Myometrial cell (primary cell): ENCODE measurements around the gene RASIP1. TPM values are rescaled to one million over a fixed set of nuclear protein-coding genes. Genes with fewer than 3 reads are reported as not detected.

Source experiments
- total RNA-seq: library from RNA; depleted of rRNA; stranded (reverse); fragments of >200 nt; gene quantifications from 2 replicates; pipeline ENCODE4 v1.2.3, GENCODE V29; 2015

Gene RASIP1, protein sequence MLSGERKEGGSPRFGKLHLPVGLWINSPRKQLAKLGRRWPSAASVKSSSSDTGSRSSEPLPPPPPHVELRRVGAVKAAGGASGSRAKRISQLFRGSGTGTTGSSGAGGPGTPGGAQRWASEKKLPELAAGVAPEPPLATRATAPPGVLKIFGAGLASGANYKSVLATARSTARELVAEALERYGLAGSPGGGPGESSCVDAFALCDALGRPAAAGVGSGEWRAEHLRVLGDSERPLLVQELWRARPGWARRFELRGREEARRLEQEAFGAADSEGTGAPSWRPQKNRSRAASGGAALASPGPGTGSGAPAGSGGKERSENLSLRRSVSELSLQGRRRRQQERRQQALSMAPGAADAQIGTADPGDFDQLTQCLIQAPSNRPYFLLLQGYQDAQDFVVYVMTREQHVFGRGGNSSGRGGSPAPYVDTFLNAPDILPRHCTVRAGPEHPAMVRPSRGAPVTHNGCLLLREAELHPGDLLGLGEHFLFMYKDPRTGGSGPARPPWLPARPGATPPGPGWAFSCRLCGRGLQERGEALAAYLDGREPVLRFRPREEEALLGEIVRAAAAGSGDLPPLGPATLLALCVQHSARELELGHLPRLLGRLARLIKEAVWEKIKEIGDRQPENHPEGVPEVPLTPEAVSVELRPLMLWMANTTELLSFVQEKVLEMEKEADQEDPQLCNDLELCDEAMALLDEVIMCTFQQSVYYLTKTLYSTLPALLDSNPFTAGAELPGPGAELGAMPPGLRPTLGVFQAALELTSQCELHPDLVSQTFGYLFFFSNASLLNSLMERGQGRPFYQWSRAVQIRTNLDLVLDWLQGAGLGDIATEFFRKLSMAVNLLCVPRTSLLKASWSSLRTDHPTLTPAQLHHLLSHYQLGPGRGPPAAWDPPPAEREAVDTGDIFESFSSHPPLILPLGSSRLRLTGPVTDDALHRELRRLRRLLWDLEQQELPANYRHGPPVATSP
- 4.1 and 6.3 TPM in 2 replicates for total RNA-seq

DNA sequence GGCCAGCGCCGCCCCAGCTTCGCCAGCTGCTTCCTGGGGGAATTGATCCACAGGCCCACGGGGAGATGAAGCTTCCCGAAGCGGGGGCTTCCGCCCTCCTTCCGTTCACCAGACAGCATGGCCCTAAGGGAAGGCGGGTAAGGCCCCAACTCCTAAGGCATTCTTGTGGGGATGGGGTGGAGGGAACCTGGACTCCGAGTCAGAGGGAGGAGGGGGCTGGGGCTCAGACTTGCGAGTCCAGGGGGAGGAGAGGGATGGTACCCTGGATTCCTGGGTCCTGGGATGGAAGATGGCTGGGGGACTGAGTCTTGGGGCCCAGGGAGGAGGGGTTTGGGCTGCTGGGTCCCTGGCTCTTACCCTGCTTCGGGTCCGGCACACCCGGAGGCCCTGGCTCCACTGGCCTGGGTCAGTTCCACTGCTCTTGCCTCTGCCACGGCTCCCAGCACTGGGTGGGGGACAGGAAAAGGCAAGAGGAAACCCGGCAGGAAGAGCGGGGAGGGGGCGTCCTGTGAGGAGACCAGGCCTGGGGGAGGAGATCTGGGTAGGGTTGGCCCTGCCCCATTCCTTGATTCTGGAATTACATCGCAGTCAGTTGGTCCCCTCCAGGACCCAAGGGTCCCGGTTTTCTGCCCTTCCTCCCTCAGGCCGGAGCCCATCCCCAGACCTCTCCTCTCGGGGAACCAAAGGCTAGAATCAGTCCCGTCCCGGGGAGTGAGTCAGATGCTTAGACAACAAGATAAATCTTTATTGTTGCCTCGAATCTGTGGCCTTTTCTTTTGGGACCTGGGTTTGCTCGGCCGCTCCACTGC, at the start of gene RASIP1:
TSS of gene RASIP1 (minus strand) at position 447 of the 809 bp plus-strand sequence. CDS start at position 119, 328 bp downstream.

DNA sequence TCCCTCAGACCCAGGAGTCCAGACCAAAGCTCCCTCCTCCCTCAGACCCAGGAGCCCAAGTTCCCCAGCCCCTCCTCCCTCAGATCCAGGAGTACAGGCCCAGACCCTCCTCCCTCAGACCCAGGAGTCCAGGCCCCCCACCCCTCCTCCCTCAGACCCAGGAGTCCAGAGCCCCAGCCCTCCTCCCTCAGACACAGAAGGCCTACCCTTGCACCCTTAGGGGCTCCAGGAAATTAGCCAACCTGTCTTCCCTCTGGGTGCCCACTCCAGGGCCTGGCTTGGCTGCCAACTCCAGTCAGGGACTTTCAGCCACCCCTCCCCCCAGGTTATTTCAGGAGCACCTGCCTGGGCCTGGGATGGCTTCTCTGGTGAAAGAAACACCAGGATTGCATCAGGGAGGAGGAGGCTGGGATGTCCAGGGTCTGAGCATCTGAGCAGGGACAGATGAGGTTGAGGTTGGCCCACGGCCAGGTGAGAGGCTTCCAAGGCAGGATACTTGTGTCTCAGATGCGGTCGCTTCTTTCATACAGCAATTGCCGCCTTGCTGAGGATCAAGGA, 14.8 kb upstream of the RASIP1 start, which contains the start of gene FGF21:
TSS of gene FGF21 (plus strand) at position 441 of the 558 bp plus-strand sequence. CDS start 713 bp downstream, outside the sequence.

DNA sequence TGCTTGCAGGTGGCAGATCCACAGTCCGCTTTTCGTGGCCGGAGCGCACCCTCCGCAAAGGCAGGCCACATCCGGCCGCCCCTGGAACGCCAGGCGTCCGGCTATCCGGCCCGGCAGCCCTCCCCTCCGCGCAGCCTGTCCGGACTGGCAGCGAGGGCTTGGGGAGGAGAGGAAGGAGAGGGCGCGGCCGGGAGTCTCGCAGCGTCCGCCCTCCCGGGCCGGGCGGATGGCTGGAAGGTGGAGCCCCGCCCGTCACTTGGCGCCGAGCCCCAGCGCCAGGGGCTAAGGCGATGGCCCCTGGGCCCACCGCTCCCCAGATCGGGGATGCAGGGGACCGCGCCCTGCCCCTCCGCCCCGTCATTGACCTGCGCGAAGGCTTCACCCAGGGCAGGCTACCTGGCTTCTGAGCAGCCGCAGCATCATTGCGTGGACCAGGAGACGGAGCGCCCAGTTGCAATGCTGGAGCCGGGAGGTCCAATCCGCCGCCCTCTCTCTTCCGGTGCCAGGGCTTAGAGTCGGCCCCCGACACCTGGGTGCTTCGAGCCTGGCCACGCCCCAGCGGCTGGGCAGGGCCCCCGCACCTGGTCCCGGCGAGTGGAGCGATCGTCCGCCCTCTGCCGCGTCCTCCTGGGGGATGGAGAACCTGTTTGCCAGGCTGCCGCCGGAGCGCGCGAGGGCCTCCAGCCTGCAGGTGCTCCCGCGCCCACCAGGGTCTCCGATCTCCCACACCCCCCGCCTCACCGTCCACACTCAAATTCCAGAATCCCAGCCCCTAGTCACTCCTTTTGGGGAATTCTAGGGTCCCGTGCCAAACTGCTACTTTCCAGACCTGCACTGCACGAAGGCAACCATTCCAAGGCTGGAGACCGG, 12.3 kb upstream of the RASIP1 start, which contains the start of gene FUT1:
TSS of gene FUT1 (minus strand) at position 146 of the 870 bp plus-strand sequence. CDS start 1,360 bp downstream, outside the sequence.

DNA sequence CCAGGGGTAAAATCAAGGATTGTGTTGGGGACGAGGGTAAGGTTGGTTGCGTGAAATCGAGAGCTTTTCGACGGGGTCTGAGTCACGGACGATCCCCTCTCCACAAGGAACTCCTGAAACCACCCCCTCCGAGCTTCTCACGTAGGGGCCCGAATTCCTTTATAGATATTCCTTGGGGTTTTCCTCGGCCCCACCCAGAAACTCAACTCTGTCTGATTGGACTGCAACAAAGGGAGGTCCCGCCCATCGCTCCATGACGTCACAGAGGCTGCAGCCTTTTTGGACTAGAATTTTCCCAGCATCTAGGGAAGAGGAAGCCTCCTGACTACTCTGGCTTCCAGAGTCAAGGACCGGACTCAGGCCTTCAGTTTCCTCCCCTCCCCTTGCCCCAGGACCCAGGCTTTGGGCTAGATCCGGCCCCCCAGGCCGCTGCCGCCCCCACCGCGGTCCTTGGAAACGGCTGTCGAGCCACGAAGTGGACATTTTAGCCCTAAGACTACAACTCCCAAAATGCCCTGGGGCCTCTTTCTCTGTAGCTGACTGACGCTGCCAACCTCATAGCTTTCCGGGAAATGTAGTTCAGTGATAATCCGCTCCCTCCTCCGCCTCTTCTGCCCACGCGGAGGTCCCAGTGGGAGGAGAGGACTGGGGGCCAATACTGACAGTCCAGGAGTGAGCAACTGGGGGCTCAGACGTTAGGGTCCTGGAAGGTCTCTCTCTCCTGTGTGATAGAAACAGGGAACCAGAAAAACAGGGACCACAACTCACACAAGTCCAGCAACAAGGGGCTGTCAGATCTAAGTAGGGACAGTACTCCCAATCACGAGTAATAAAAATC, 6.5 kb upstream of the RASIP1 start, which contains the start of gene IZUMO1:
TSS of gene IZUMO1 (minus strand) at position 172 of the 838 bp plus-strand sequence. CDS start 1,050 bp downstream, outside the sequence.

DNA sequence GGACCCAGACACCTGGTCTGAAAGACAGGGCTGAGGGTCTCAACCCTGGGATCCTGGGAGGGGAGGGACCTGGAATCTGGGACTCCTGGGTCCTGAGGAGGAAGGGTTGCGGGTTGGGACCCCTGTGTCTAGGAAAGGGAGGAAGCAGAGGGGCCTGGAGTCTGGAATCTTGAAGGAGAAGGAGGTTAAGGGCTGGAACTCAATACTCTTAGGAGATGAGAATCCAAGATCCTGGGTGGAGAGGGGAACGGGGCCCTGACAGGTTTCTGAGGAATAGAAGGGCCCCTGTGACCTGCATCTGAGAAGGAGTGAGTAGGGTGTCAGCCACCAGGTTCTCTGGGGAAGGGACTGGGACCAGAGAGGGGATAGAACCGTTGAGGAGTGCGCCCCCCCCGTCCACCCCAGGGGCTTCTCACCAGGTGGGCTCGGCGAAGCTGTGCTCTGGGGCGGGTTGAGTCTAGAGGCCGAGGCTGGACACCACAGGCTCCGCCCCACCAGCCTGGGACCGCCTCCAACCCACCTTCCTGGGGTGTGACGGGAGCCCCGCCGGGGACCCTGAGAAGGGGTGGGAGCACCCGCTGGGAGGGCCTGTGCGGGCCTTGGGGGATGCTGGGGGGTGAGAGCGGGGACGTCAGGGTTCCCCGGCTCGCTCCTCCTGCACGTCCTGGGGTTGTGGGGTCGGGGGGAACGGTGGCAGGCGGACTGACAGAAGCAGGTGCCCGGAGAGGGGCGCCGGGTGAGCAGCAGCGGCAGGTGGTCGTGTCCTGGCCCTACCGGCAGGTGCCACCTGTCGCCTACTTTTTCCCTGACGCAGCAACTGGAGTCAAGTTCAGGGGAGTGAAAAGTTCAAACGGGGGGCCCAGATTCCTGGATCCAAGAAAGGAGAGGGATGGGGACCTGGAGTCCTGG, 20.9 kb downstream of the RASIP1 start, which contains the start of gene MAMSTR:
TSS of gene MAMSTR (minus strand) at position 463 of the 909 bp plus-strand sequence. CDS start 694 bp downstream, outside the sequence.

DNA sequence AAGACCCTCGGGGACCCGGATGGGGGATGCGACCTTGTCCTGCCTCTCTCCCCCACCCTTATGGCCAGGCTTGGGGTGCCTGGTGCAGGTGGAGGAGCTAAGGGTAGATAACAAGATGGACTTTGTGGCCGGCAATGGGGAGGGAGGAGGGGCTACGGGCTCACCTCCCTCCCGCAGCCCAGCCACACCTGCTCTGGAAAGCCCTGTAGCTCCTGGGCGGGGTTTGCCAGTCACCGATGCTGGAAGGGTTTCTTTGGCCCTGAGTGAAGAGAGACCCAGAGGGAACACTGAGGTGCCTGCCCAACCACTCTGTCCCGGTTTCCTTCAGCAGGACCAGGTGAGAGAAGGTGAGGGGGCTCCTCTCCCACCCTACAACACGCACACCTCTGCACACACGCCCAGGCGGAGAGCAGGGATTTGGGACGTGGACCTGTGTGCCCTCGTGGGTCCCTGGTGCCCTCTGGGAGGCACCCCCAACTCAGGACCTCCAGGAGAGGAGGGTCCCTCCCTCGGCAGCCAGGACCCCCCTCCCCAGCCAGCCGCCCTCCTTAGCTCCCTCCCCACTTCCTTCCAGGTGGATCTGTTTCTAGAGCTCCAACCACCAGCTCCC, 44.6 kb downstream of the RASIP1 start, which contains the start of gene FUT2:
TSS of gene FUT2 (plus strand) at position 229 of the 610 bp plus-strand sequence. CDS start 6,986 bp downstream, outside the sequence.

DNA sequence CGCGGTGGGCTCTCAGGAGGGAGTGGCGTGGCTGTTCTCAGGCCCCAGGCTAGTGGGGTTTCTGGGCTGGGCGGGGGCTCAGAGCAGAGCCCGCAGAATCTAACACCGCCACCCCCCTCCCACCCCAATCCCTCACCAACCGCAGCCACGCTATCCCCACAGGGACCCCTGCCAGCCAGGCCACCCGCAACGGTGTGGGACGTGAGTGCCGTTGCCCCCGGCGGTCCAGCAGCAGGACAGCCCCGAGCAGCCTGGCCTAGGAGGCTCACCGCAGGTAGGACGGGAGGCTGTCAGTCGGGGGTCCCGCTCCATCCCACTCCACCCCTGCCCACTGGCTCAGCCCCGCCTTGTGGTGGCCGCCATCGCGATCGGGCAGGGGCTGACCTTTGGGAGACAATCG, 67.4 kb downstream of the RASIP1 start, which contains the start of gene NTN5:
TSS of gene NTN5 (minus strand) at position 24 of the 400 bp plus-strand sequence. CDS start 2,031 bp downstream, outside the sequence.

Other genes with a start within 250 kb of the RASIP1 start
- not detected in 2 replicates for gene LMTK3, start 228.8 kb downstream of the RASIP1 start, total RNA-seq
- gene SULT2B1, start 188.4 kb downstream of the RASIP1 start, total RNA-seq: not detected in 2 replicates
- not detected in 2 replicates for gene SPACA4, start 133.9 kb downstream of the RASIP1 start, total RNA-seq
- not detected in 2 replicates for gene FAM83E, start 125.5 kb downstream of the RASIP1 start, total RNA-seq
- gene RPL18, start 121.4 kb downstream of the RASIP1 start, total RNA-seq: 2,698 and 2,777 TPM in 2 replicates
- gene SPHK2, start 121.1 kb downstream of the RASIP1 start, total RNA-seq: 11.0 and 14.4 TPM in 2 replicates
- gene DBP, start 103.2 kb downstream of the RASIP1 start, total RNA-seq: 5.5 and 9.5 TPM in 2 replicates
- 1.2 TPM in 1 of 2 replicates, not detected in the other for gene CA11, start 94.4 kb downstream of the RASIP1 start, total RNA-seq
- not detected in 2 replicates for gene NTN5, start 67.6 kb downstream of the RASIP1 start, total RNA-seq
- not detected in 2 replicates for gene FUT2, start 44.6 kb downstream of the RASIP1 start, total RNA-seq
- 2.7 and 4.9 TPM in 2 replicates for gene MAMSTR, start 20.9 kb downstream of the RASIP1 start, total RNA-seq
- not detected in 2 replicates for gene IZUMO1, start 6.3 kb upstream of the RASIP1 start, total RNA-seq
- under 0.01 and 0.86 TPM in 2 replicates for gene FUT1, start 12.0 kb upstream of the RASIP1 start, total RNA-seq
- gene FGF21, start 14.9 kb upstream of the RASIP1 start, total RNA-seq: not detected in 2 replicates
- gene BCAT2, start 70.4 kb upstream of the RASIP1 start, total RNA-seq: 65.0 and 83.0 TPM in 2 replicates
- 2.3 and 8.2 TPM in 2 replicates for gene HSD17B14, start 95.9 kb upstream of the RASIP1 start, total RNA-seq
- gene PLEKHA4, start 128.0 kb upstream of the RASIP1 start, total RNA-seq: 24.3 and 32.3 TPM in 2 replicates
- gene PPP1R15A, start 131.8 kb upstream of the RASIP1 start, total RNA-seq: 35.1 and 39.8 TPM in 2 replicates
- not detected in 2 replicates for gene TULP2, start 158.1 kb upstream of the RASIP1 start, total RNA-seq
- gene NUCB1, start 159.7 kb upstream of the RASIP1 start, total RNA-seq: 188 and 245 TPM in 2 replicates
- not detected in 2 replicates for gene DHDH, start 193.1 kb upstream of the RASIP1 start, total RNA-seq
- 189 and 226 TPM in 2 replicates for gene BAX, start 214.3 kb upstream of the RASIP1 start, total RNA-seq
- 3,594 and 3,702 TPM in 2 replicates for gene FTL, start 224.7 kb upstream of the RASIP1 start, total RNA-seq